ENCODE measurements around the gene DNAJC17. TPM values are rescaled to one million over a fixed set of nuclear protein-coding genes. Genes with fewer than 3 reads are reported as not detected.

The DNAJC17 gene
- total RNA-seq, 1 experiment from 2014 or later: 27.3 TPM

GRCh38 chr15:40793216-40793989, 13.9 kb downstream of the DNAJC17 start:
- peak; percentile 82 for DNase-seq (ENCODE audit: extremely low read depth, low read depth)

DNA sequence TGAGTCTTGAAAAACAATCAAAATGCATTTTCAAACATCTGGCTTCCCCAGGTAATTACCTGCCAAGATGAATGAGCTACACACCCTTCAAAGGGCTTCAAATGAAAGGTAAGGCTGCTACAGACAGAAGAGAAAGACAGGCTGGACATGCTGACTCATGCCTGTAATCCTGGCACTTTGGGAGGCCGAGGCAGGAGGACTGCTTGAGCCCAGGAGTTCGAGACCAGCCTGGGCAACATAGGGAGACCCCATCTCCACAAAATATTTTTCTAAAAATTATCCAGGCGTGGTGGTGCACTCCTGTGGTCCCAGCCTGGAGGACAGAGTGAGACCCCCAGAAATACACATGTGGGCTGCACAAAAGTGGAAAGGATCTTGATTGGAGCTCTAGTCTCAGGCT, 14.9 kb downstream of the DNAJC17 start:
- DNase-seq (ENCODE audit: extremely low read depth, low read depth): no peak

DNA sequence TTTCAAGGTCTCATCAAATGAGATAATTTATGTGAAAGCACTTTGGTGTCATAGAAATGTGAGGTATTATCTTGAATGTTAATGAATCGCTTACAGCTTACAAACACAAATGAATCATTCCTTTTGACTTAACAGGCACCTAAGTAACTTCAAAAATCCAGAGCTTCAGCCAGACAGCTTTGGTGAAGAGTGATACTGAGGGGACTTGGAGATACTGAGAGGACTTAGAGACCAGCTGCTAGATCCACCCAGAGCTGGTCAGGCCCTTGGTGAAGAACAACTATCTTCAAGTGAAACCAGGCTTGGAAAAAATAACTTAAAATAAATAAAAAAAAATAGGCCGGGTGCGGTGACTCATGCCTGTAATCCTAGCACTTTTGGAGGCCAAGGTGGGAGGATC, 16.6 kb downstream of the DNAJC17 start:
- DNase-seq (ENCODE audit: extremely low read depth, low read depth): no peak

DNA sequence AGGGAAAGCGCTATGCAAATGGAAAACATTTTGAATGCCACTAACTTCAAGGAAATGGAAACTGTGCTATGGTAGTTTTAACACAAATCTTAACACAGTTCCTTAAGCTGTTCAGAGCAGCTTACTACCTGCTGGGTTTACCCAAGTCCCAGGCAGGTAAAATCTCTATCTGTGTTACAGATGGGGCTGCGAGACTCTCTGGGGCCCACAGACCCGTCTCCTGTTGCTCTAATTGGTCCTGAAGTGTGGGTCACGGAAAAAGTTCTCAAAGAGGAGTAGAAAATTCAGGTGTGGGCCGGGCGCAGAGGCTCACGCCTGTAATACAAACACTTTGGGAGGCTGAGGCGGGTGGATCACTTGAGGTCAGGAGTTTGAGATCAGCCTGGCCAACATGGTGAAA, 17.3 kb downstream of the DNAJC17 start:
- DNase-seq (ENCODE audit: extremely low read depth, low read depth): no peak

- no peak for DNase-seq (ENCODE audit: extremely low read depth, low read depth)
Observed at GRCh38 chr15:40789119-40789518, 18.2 kb downstream of the DNAJC17 start.

- no peak for DNase-seq (ENCODE audit: extremely low read depth, low read depth)
Observed at GRCh38 chr15:40787991-40788390, 19.3 kb downstream of the DNAJC17 start.

DNA sequence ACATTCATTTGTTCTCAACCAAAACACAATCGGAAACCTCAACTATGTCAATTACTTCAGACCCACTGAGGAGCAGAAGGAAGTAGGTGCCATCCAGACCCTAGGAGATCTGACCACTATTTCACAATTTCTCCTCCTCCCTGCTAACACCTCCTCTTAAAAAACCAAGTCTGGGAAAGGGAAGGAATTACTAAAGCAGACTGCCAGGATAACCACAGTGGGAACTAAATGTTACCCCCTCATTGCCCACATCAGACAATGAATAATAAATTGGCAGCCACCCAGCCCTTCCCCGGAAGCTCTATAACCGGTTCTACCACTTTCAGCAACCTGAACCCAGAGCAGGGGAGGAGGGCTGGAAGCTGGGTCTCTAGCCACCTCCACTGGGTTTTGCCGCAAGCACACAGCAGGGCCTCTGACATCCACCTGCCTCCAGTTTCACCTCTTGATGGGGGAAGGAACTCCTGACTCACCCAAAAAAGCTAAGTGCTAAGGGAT, 19.9 kb downstream of the DNAJC17 start:
- DNase-seq (ENCODE audit: extremely low read depth, low read depth): no peak

DNA sequence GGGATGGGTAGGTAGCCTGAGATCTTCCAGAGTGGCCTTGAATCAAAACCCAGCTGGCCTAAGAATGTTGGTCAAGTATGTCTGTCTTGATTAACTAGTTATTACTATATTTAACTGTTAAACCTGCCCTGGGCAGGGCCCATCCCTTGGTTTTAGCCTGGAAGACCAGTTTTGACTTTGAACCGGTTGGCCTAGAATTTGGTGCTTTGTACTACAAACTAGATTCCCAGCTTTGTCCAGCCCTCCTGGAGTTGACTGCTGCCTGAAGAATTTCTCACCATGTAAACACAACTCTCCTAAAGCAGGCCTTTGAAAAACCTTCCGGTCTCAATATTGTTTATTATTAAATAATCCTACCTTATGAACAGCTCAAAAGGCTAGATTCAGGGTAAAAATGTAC, 21.5 kb downstream of the DNAJC17 start:
- no peak for DNase-seq (ENCODE audit: extremely low read depth, low read depth)

DNA sequence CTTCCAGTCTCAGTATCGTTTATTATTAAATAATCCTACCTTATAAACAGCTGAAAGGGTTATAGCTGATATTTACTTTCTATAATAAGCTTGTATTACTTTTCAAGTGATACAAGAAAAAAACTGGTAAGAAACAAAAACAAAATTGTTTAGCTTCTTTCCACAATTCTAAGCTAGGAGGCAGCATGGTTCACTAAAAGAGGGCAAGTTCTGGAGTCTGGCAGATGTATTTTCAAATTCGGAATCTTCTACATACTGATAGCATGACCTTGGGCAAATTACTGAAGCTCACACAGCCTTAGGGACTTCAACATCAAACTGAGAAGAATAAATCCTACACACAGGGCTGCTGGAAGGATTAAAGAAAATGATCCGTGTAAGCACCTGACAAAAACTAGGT, 22.1 kb downstream of the DNAJC17 start:
- no peak for DNase-seq (ENCODE audit: extremely low read depth, low read depth)

DNA sequence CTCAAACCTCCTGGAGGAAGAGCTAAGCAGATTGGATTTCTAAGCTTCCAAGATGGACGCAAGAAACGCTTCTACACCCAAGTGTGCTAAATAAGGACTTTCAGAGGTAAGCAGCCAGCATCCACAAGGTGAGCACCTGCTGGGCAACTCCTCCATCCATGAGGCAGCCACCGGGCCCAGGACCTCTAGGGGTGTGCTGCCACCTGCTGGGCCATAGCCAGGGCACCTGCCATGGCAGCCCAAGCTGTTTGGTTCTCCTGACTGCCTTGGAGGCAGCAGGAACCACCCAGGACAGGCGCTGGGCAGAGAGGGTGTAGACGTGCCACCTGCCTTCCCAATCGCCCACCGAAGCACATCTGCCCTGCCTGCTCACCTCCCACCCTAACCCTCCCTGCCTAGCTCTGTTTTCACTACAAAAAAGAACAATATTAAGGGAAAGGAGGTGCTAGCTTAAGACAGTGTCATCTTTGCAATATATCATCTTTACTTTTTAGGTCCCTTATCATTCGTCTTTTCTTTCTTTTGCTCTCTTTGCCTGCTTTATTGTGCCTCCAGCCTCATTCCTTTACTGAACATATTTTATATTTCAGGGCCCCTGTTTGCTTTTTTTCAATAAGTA, 24.6 kb downstream of the DNAJC17 start:
- DNase-seq (ENCODE audit: extremely low read depth, low read depth): peak; percentile 58

- DNase-seq (ENCODE audit: extremely low read depth, low read depth): no peak
Observed at GRCh38 chr15:40776537-40777141, 30.6 kb downstream of the DNAJC17 start.

- no peak for DNase-seq (ENCODE audit: extremely low read depth, low read depth)
Observed at GRCh38 chr15:40775740-40776536, 31.3 kb downstream of the DNAJC17 start.

DNA sequence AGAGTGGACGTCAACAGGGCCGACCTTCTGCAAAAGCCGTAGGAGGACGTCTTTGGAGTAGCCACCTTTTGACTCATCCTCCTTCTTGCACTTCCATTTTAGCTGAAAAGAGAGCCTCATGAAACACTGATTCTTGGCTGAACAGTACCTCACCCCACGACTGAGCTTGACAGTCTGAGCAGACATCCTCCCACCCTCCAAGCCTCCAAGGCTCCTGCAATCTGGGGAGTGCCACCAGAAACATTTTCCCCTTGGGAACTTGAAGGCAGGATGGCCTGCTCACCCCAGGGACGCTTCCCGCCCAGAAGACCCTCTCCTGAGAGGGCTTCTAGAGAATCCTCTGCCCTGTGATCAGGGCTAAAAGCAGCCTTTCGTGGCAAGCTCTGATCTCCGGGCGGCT, 32.3 kb downstream of the DNAJC17 start:
- DNase-seq (ENCODE audit: extremely low read depth, low read depth): no peak

- DNase-seq (ENCODE audit: extremely low read depth, low read depth): no peak
Observed at GRCh38 chr15:40773902-40774301, 33.4 kb downstream of the DNAJC17 start.

DNA sequence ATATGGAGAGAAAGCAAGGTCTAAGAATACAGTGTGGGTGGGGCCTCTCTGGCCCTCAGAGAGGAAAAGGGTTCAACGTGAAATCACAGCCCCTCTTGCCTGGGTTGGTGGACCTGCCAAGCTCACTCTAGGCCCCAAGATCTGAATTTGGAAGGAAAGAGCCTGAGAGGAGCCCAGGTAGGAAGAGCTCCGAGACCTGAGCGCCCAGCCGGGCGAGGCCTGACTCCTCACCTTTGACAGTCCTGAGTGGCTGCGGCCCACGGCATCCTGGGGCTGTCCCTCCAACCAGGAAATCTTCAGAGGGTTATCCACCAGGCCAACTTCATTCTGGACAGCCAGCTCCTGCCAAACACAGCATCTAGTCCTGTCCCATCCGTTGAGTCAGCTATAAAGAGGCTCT, 33.8 kb downstream of the DNAJC17 start:
- no peak for DNase-seq (ENCODE audit: extremely low read depth, low read depth)

- no peak for DNase-seq (ENCODE audit: extremely low read depth, low read depth)
Observed at GRCh38 chr15:40772014-40772413, 35.3 kb downstream of the DNAJC17 start.

- DNase-seq (ENCODE audit: extremely low read depth, low read depth): no peak
Observed at GRCh38 chr15:40771242-40771641, 36.0 kb downstream of the DNAJC17 start.

DNA sequence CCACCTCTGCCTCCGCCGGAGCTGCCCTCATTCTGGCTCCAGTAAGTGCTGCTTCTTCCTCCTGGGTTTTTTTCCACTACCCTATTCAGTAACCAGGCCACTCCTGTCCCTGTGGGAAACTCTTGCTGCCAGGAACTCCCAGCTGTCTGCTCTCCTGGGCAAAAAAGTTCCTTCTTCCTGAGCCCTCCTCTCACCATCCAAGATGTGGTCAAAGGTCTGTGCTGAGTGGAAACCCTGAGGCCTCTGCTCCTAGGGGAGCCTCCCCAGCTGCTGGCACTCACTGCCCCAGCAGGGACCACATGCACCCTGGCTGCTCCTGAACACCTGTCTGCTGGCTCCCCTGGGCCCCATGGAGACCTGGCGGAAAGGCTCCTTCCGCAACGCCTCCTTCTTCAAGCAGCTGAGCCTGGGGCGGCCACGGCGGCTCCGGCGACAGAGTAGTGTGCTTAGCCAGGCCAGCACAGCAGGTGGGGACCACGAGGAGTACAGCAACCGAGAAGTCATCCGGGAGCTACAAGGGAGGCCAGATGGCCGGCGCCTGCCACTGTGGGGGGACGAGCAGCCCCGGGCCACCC, 37.0 kb downstream of the DNAJC17 start:
- DNase-seq (ENCODE audit: extremely low read depth, low read depth): no peak

GRCh38 chr15:40769274-40770146, 37.8 kb downstream of the DNAJC17 start, which contains the start of gene C15orf62:
Gene C15orf62 (plus strand): TSS chr15:40769980. CDS start chr15:40770496, 516 bp downstream.
- DNase-seq (ENCODE audit: extremely low read depth, low read depth): no peak
